Keratinocyte (primary cell): ENCODE data around the gene CKLF. TPM values are rescaled to one million over a fixed set of nuclear protein-coding genes. Genes with fewer than 3 reads are reported as not detected.

Experiments
- DNase-seq: peaks from one replicate; pipeline ENCODE4 v3.0.0-alpha.2; 2011; ENCODE audit warnings: low read depth, missing footprints, low spot score
- FAIRE-seq: peaks from 2 replicates; lab custom pipeline; 2011; peaks lifted over from hg19 to GRCh38; lab: Jason Lieb, UNC
- H2AFZ ChIP-seq: 2 replicates; pipeline ENCODE4 v1.6.0; 2012; ENCODE audit warnings: low read length, control low read depth, inconsistent platforms; ENCODE audit not compliant: control insufficient read depth
- H3K27ac ChIP-seq: 2 replicates; pipeline ENCODE4 v1.5.1; 2011; ENCODE audit warnings: low read length; ENCODE audit not compliant: control insufficient read depth, insufficient read depth
- H3K27me3 ChIP-seq: 3 replicates; pipeline ENCODE4 v1.6.0; 2011; ENCODE audit warnings: low read length; ENCODE audit not compliant: control insufficient read depth, insufficient read depth; ENCODE audit errors: extremely low read depth
- H3K36me3 ChIP-seq, 2 experiments: 2 replicates in 1 of 2; 3 replicates in 1 of 2; pipeline ENCODE4 v1.5.1; 2011; ENCODE audit warnings: low read length in 2 of 2, mild to moderate bottlenecking in 1 of 2; ENCODE audit not compliant: control insufficient read depth in 2 of 2, insufficient read depth in 2 of 2; ENCODE audit errors: extremely low read depth in 1 of 2
- H3K4me1 ChIP-seq: 3 replicates; pipeline ENCODE4 v1.5.1; 2011; ENCODE audit warnings: low read length; ENCODE audit not compliant: control insufficient read depth, insufficient read depth; ENCODE audit errors: extremely low read depth
- H3K4me2 ChIP-seq: 3 replicates; pipeline ENCODE4 v1.6.0; 2011; ENCODE audit warnings: low read depth, low read length; ENCODE audit not compliant: control insufficient read depth, insufficient read depth; ENCODE audit errors: extremely low read depth
- H3K4me3 ChIP-seq, 3 experiments: fragments of 200-600 bp in 1 of 3; sonication (generic) in 1 of 3; 2 replicates in 2 of 3; 3 replicates in 1 of 3; pipeline ENCODE4 v1.5.1; 2011 to 2016; ENCODE audit warnings: low read length in 3 of 3, mild to moderate bottlenecking in 3 of 3, control low read depth in 2 of 3, inconsistent platforms in 1 of 3, low read depth in 1 of 3, mixed read lengths in 1 of 3, mixed run types in 1 of 3, moderate library complexity in 1 of 3; ENCODE audit not compliant: control insufficient read depth in 2 of 3, insufficient read depth in 2 of 3; ENCODE audit errors: extremely low read depth in 1 of 3
- H3K79me2 ChIP-seq: 2 replicates; pipeline ENCODE4 v1.6.0; 2012; ENCODE audit warnings: low read length; ENCODE audit not compliant: control insufficient read depth, insufficient read depth
- H3K9ac ChIP-seq: 3 replicates; pipeline ENCODE4 v1.6.0; 2011; ENCODE audit warnings: low read length; ENCODE audit not compliant: control insufficient read depth, insufficient read depth; ENCODE audit errors: extremely low read depth
- H3K9me1 ChIP-seq: 3 replicates; pipeline ENCODE4 v1.6.0; 2011; ENCODE audit warnings: low read length; ENCODE audit not compliant: control insufficient read depth, insufficient read depth; ENCODE audit errors: extremely low read depth
- H3K9me3 ChIP-seq: 2 replicates; pipeline ENCODE4 v1.5.1; 2012; ENCODE audit warnings: low read depth, low read length; ENCODE audit not compliant: control insufficient read depth
- H4K20me1 ChIP-seq: 3 replicates; pipeline ENCODE4 v1.6.0; 2011; ENCODE audit warnings: low read length; ENCODE audit not compliant: control insufficient read depth, insufficient read depth; ENCODE audit errors: extremely low read depth
- EZH2 ChIP-seq: IDR thresholded peaks from one replicate; pipeline ENCODE4 v1.6.1; 2012; ENCODE audit warnings: inconsistent platforms, mild to moderate bottlenecking, low read length, moderate library complexity
- dilution Hi-C: fragments of 300-500 bp; cut with MboI; formaldehyde crosslinking; loops from one replicate; pipeline ENCODE4 v1.7.0; 2020; ENCODE audit warnings: low sequenced_read_pairs; ENCODE audit not compliant: extremely low pct_ligation_motif_present
- polyA plus RNA-seq, 5 experiments: library from polyadenylated mRNA; depleted of rRNA in 3 of 5; stranded (reverse) in 3 of 5; stranded (forward) in 1 of 5; unstranded in 1 of 5; fragments of >200 nt; gene quantifications; 1 replicate in 1 of 5; 2 replicates in 3 of 5; 3 replicates in 1 of 5; pipeline versions ENCODE4 v1.2.1 to v1.2.3, GENCODE V29; 2011 to 2012; ENCODE audit warnings: missing spikeins in 2 of 5, low read depth in 1 of 5, low replicate concordance in 1 of 5
- TF ChIP-seq, protein P1 (sequence below), 3 experiments: IDR thresholded peaks in 1 of 3; conservative IDR thresholded peaks in 1 of 3; optimal IDR thresholded peaks in 1 of 3; 2 replicates in 2 of 3; 3 replicates in 1 of 3; pipeline versions ENCODE3 to v1.5.1; 2011; ENCODE audit warnings: low read length in 3 of 3, mild to moderate bottlenecking in 3 of 3, moderate library complexity in 2 of 3, control low read depth in 1 of 3, inconsistent platforms in 1 of 3; ENCODE audit not compliant: insufficient read depth in 2 of 3; ENCODE audit errors: extremely low read depth in 1 of 3

Gene CKLF
- polyA plus RNA-seq, 1 donor (not counting 4 experiments of a cell fraction or from before 2014, with no cell fraction given), result 38.0 TPM

DNA sequence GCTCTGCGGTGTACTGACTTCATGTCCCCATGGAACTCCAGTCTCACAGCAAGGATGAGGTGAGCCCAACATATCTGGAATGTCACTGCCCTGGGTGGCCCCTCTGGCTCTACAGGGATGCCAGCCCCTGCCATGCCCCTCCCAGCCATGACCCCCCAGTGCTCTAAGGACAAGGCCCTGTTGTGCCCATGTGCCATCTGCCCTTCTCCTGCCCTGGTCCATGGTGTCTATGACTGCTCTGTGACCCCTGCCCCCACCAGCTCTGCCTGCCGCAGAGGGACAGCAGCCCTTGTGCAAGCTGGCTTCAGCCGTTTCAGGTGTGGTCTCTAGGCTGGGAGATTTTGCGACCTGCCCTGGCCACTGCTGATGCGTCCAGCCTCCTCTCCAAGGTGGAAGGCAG, 42.8 kb upstream of the CKLF start:
- Histone ChIP-seq H3K79me2 (no peaks in the 10 kb centered on the region), H3K9me3 (no peaks in the 10 kb centered on the region), H3K4me2 (no peak overlapping the region), H3K36me3 (no peaks in the 10 kb centered on the region), H3K9me1 (no peaks in the 10 kb centered on the region), H4K20me1 (no peaks in the 10 kb centered on the region), H3K27me3 (no peaks in the 10 kb centered on the region), H3K9ac (no peak overlapping the region), H2AFZ (no peak overlapping the region), H3K4me3 (no peak overlapping the region), H3K27ac (no peak overlapping the region), H3K4me1 (peaks cover 52% of the 10 kb centered on the region)
- DNase-seq, result no peak
- TF ChIP-seq EZH2, result no peak
- TF ChIP-seq, protein P1, sequence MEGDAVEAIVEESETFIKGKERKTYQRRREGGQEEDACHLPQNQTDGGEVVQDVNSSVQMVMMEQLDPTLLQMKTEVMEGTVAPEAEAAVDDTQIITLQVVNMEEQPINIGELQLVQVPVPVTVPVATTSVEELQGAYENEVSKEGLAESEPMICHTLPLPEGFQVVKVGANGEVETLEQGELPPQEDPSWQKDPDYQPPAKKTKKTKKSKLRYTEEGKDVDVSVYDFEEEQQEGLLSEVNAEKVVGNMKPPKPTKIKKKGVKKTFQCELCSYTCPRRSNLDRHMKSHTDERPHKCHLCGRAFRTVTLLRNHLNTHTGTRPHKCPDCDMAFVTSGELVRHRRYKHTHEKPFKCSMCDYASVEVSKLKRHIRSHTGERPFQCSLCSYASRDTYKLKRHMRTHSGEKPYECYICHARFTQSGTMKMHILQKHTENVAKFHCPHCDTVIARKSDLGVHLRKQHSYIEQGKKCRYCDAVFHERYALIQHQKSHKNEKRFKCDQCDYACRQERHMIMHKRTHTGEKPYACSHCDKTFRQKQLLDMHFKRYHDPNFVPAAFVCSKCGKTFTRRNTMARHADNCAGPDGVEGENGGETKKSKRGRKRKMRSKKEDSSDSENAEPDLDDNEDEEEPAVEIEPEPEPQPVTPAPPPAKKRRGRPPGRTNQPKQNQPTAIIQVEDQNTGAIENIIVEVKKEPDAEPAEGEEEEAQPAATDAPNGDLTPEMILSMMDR (optimal IDR thresholded peaks at IDR 0.05 in 1 of 3, IDR thresholded peaks at IDR 0.05 in 1 of 3, conservative IDR thresholded peaks at IDR 0.05 in 1 of 3; ENCODE audit: extremely low read depth in 1 of 3, insufficient read depth in 2 of 3, low read length in 3 of 3), result no peak
- dilution Hi-C loops, result no loop called here
- no peak for FAIRE-seq

DNA sequence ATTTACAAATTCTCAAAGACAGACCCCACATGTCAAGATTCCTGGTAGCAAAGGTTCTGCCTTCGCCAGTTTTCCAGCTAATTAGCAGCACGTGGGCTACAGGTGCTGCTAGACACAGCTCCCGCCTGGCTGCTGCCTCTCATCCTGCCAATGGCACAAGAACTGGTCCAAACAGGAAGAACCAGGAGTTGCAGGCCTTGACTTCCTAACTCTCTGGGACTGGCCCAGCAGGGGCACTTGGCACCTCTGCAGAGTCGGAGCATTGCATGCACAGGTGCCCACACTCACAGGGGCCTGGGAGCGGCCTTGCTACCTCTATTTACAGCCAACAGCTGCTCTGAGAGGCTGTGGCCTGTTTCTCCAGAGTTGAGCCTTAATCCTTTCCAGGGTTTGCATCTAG, 42.1 kb upstream of the CKLF start:
- Histone ChIP-seq H3K9me3 (no peaks in the 10 kb centered on the region), H3K36me3 (peaks cover 0 to 3% of the 10 kb centered on the region in 2 experiments), H3K9me1 (no peaks in the 10 kb centered on the region), H3K4me3 (no peak overlapping the region), H4K20me1 (no peaks in the 10 kb centered on the region), H3K27ac (no peak overlapping the region), H3K79me2 (no peaks in the 10 kb centered on the region), H3K27me3 (no peaks in the 10 kb centered on the region), H2AFZ (no peak overlapping the region), H3K4me1 (peaks cover 53% of the 10 kb centered on the region), H3K4me2 (no peak overlapping the region), H3K9ac (no peak overlapping the region)
- DNase-seq (no peak), FAIRE-seq (no peak)
- TF ChIP-seq, protein P1 (optimal IDR thresholded peaks at IDR 0.05 in 1 of 3, IDR thresholded peaks at IDR 0.05 in 1 of 3, conservative IDR thresholded peaks at IDR 0.05 in 1 of 3; ENCODE audit: extremely low read depth in 1 of 3, insufficient read depth in 2 of 3, low read length in 3 of 3), result no peak
- TF ChIP-seq EZH2, result no peak
- dilution Hi-C loops, result no loop called here
